ENCODE data around the gene SEC14L6.
A peak's percentile ranks its signal among the peaks of the same experiment; 100 is the strongest.

SEC14L6 gene

GRCh38 chr22:30591191-30591587, 44.6 kb upstream of the SEC14L6 start:
- Histone ChIP-seq H3K36me3 (ENCODE audit: low read length) (no peaks in the 10 kb centered on the region), H3F3A (ENCODE audit: insufficient read depth) (no peaks in the 10 kb centered on the region), H3K4me3 (ENCODE audit: insufficient read depth, low read length, poor library complexity, severe bottlenecking) (peak overlapping the region; percentile 94), H3K9me2 (replicated peaks; ENCODE audit: insufficient read depth, low read length) (no peaks in the 10 kb centered on the region), H3K9me3 (ENCODE audit: insufficient read depth, low read length) (no peaks in the 10 kb centered on the region), H2AFZ (ENCODE audit: low read depth, low read length, severe bottlenecking) (peak overlapping the region; percentile 15), H3K9ac (ENCODE audit: low read length) (peak overlapping the region; percentile 78), H3K27ac (ENCODE audit: low read depth, low read length) (no peak overlapping the region), H3K27me3 (ENCODE audit: low read length) (no peaks in the 10 kb centered on the region), H3K4me2 (ENCODE audit: low read depth, low read length, poor library complexity, severe bottlenecking) (peak overlapping the region; percentile 62), H4K20me1 (ENCODE audit: low read depth, low read length) (no peaks in the 10 kb centered on the region; the same call in 1 of the 2 replicates), H3K79me2 (ENCODE audit: insufficient read depth, low read length) (peaks cover 28% of the 10 kb centered on the region)
- TF ChIP-seq, protein P1, sequence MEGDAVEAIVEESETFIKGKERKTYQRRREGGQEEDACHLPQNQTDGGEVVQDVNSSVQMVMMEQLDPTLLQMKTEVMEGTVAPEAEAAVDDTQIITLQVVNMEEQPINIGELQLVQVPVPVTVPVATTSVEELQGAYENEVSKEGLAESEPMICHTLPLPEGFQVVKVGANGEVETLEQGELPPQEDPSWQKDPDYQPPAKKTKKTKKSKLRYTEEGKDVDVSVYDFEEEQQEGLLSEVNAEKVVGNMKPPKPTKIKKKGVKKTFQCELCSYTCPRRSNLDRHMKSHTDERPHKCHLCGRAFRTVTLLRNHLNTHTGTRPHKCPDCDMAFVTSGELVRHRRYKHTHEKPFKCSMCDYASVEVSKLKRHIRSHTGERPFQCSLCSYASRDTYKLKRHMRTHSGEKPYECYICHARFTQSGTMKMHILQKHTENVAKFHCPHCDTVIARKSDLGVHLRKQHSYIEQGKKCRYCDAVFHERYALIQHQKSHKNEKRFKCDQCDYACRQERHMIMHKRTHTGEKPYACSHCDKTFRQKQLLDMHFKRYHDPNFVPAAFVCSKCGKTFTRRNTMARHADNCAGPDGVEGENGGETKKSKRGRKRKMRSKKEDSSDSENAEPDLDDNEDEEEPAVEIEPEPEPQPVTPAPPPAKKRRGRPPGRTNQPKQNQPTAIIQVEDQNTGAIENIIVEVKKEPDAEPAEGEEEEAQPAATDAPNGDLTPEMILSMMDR (IDR thresholded peaks at IDR 0.05; ENCODE audit: insufficient read depth, low read length, poor library complexity, severe bottlenecking): no peak
- no peak for TF ChIP-seq EZH2phosphoT487 (conservative IDR thresholded peaks at IDR 0.05; ENCODE audit: low read length)

DNA sequence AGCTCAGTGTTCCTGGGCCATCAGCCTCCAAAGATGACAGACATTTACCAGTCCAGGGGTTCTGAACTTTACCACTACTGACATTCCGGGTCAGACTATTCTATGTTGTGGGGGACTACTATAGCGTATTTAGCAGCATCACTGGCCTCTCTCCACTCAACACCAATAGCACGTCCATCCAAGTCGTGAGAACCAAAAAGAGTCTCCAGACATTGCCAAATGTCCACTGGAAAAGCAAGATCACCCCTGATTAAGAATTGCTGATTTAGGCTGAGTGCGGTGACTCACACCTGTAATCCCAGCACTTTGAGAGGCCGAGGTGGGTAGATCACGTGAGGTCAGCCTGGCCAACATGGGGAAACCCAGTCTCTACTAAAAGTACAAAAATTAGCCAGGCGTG, 39.9 kb upstream of the SEC14L6 start:
- no peaks in the 10 kb centered on the region for H3K27me3 ChIP-seq (ENCODE audit: low read length)
- no peak overlapping the region for H3K4me3 ChIP-seq (ENCODE audit: insufficient read depth, low read length, poor library complexity, severe bottlenecking)
- H3K9me3 ChIP-seq (ENCODE audit: insufficient read depth, low read length): no peaks in the 10 kb centered on the region
- H3K36me3 ChIP-seq (ENCODE audit: low read length): no peaks in the 10 kb centered on the region
- H3K9ac ChIP-seq (ENCODE audit: low read length): no peak overlapping the region
- H3F3A ChIP-seq (ENCODE audit: insufficient read depth): no peaks in the 10 kb centered on the region
- no peak overlapping the region for H3K27ac ChIP-seq (ENCODE audit: low read depth, low read length)
- H3K4me2 ChIP-seq (ENCODE audit: low read depth, low read length, poor library complexity, severe bottlenecking): no peak overlapping the region
- peaks cover 25% of the 10 kb centered on the region for H3K79me2 ChIP-seq (ENCODE audit: insufficient read depth, low read length)
- no peak overlapping the region for H2AFZ ChIP-seq (ENCODE audit: low read depth, low read length, severe bottlenecking)
- no peaks in the 10 kb centered on the region for H3K9me2 ChIP-seq (replicated peaks; ENCODE audit: insufficient read depth, low read length)
- TF ChIP-seq, protein P1 (IDR thresholded peaks at IDR 0.05; ENCODE audit: insufficient read depth, low read length, poor library complexity, severe bottlenecking): no peak
- no peak for TF ChIP-seq EZH2phosphoT487 (conservative IDR thresholded peaks at IDR 0.05; ENCODE audit: low read length)
- no peaks in the 10 kb centered on the region; the same call in 1 of the 2 replicates for H4K20me1 ChIP-seq (ENCODE audit: low read depth, low read length)

GRCh38 chr22:30584441-30584840, 37.9 kb upstream of the SEC14L6 start:
- Histone ChIP-seq H3F3A (ENCODE audit: insufficient read depth) (no peaks in the 10 kb centered on the region), H3K9me3 (ENCODE audit: insufficient read depth, low read length) (no peaks in the 10 kb centered on the region), H4K20me1 (ENCODE audit: low read depth, low read length) (no peaks in the 10 kb centered on the region), H3K27ac (ENCODE audit: low read depth, low read length) (no peak overlapping the region), H3K27me3 (ENCODE audit: low read length) (no peaks in the 10 kb centered on the region), H3K9ac (ENCODE audit: low read length) (no peak overlapping the region), H3K79me2 (ENCODE audit: insufficient read depth, low read length) (peaks cover 6% of the 10 kb centered on the region), H3K9me2 (replicated peaks; ENCODE audit: insufficient read depth, low read length) (no peaks in the 10 kb centered on the region), H3K4me2 (ENCODE audit: low read depth, low read length, poor library complexity, severe bottlenecking) (no peak overlapping the region), H3K36me3 (ENCODE audit: low read length) (no peaks in the 10 kb centered on the region), H3K4me3 (ENCODE audit: insufficient read depth, low read length, poor library complexity, severe bottlenecking) (no peak overlapping the region), H2AFZ (ENCODE audit: low read depth, low read length, severe bottlenecking) (no peak overlapping the region)
- no peak for TF ChIP-seq EZH2phosphoT487 (conservative IDR thresholded peaks at IDR 0.05; ENCODE audit: low read length)
- TF ChIP-seq, protein P1 (IDR thresholded peaks at IDR 0.05; ENCODE audit: insufficient read depth, low read length, poor library complexity, severe bottlenecking): no peak
